SU-DHL-6 (cell line): ENCODE measurements around the gene ADSS1.

Experiments
- H2AFZ ChIP-seq: fragments of 200-600 bp; sonication (generic); 2 replicates; pipeline ENCODE4 v1.6.1; 2014; ENCODE audit warnings: low read depth, mild to moderate bottlenecking, moderate library complexity, mixed read lengths, antibody characterized with exemption, low read length; ENCODE audit not compliant: severe bottlenecking
- H3F3A ChIP-seq: fragments of 200-600 bp; shearing (Covaris generic); 2 replicates; pipeline ENCODE4 v1.6.0; 2016; ENCODE audit warnings: antibody characterized with exemption, mild to moderate bottlenecking; ENCODE audit not compliant: insufficient read depth
- H3K27ac ChIP-seq: fragments of 200-600 bp; sonication (generic); 2 replicates; pipeline ENCODE4 v1.5.1; 2016; ENCODE audit warnings: low read depth, mild to moderate bottlenecking, low read length, moderate library complexity, mixed read lengths
- H3K27me3 ChIP-seq: fragments of 200-600 bp; sonication (generic), shearing (Covaris generic); 2 replicates; pipeline ENCODE4 v1.6.0; 2014; ENCODE audit warnings: mild to moderate bottlenecking, low read length
- H3K36me3 ChIP-seq: fragments of 200-600 bp; sonication (generic); 2 replicates; pipeline ENCODE4 v1.6.1; 2014; ENCODE audit warnings: mild to moderate bottlenecking, low read length, mixed read lengths
- H3K4me2 ChIP-seq: fragments of 300-600, 200-600 bp; shearing (Covaris generic), sonication (generic); 2 replicates; pipeline ENCODE4 v1.6.0; 2014; ENCODE audit warnings: low read length, low read depth, mild to moderate bottlenecking; ENCODE audit not compliant: poor library complexity, severe bottlenecking
- H3K4me3 ChIP-seq: fragments of 200-600 bp; sonication (generic); 2 replicates; pipeline ENCODE4 v1.5.1; 2014; ENCODE audit warnings: antibody characterized with exemption, low read length, mild to moderate bottlenecking, mixed read lengths; ENCODE audit not compliant: insufficient read depth, poor library complexity, severe bottlenecking
- H3K79me2 ChIP-seq: fragments of 200-600 bp; sonication (generic); 2 replicates; pipeline ENCODE4 v1.6.1; 2014; ENCODE audit warnings: mild to moderate bottlenecking, low read length, moderate library complexity; ENCODE audit not compliant: insufficient read depth
- H3K9ac ChIP-seq: fragments of 200-600 bp; sonication (generic); 2 replicates; pipeline ENCODE4 v1.7.0; 2014; ENCODE audit warnings: mild to moderate bottlenecking, low read length
- H3K9me2 ChIP-seq: fragments of 200-600 bp; sonication (generic); replicated peaks from 2 replicates; pipeline ENCODE4 v1.6.1; 2014; ENCODE audit warnings: low read length; ENCODE audit not compliant: insufficient read depth
- H3K9me3 ChIP-seq: fragments of 200-600 bp; sonication (generic); 2 replicates; pipeline ENCODE4 v1.6.1; 2014; ENCODE audit warnings: low read length, mixed read lengths; ENCODE audit not compliant: insufficient read depth
- H4K20me1 ChIP-seq: fragments of 200-600 bp; sonication (generic); 2 replicates; pipeline ENCODE4 v1.6.1; 2014; ENCODE audit warnings: low read depth, mild to moderate bottlenecking, antibody characterized with exemption, low read length, moderate library complexity, mixed read lengths
- EZH2phosphoT487 ChIP-seq: fragments of 200-600 bp; sonication (generic), shearing (Covaris generic); conservative IDR thresholded peaks from 2 replicates; pipeline ENCODE4 v1.6.1; 2018; ENCODE audit warnings: mild to moderate bottlenecking, antibody characterized with exemption, low read length, moderate library complexity, mixed read lengths
- TF ChIP-seq, protein P1 (sequence below): fragments of 200-600 bp; sonication (generic); IDR thresholded peaks from one replicate; pipeline ENCODE4 v1.5.1; 2017; ENCODE audit warnings: antibody characterized with exemption, mild to moderate bottlenecking, low read length, moderate library complexity; ENCODE audit not compliant: insufficient read depth, poor library complexity, severe bottlenecking

ADSS1 gene

DNA sequence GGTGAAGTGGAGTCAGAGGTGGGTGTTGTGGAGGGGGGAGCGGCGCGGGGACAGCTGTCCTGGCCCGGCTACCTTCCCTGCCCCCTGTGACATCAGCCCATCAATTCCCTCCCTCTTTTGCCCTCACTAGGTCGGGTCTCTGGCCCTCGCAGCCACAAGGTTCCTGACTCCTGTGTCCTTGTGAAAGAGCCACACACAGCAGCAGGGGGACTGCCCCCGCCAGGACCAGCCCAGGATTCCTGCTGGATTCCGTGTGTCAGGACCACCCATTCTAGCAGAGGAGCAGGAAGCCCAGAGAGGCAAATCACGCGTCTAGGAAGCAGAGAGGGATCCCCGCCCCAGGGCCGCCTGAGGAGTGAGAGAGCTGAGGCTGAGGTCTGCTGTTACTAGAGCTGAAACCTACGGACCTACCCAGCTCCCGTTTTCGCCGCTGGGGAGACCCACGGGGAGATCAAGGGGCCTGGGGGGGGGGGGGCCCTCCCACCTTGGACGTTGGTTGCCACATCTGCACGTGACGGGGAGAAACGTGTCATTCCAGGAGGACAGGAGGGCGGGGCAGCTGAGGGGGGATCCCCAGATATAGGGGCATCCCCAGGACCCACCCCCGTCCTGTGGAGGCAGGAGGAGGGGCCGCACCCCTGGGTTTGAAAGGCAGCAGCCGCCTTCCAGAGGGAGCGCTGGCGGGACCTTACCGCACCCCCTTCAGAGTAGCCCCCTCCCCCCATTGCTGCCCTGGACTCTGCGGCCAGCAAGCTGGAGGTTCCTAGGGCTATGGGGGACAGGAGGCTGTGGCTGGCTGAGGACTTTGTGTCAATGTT is 47.1 kb upstream of the ADSS1 start:
- Histone ChIP-seq H2AFZ (peak overlapping the region; percentile 87), H3K9me2 (no peaks in the 10 kb centered on the region), H3K79me2 (no peaks in the 10 kb centered on the region), H3F3A (no peaks in the 10 kb centered on the region), H3K36me3 (no peaks in the 10 kb centered on the region), H3K27me3 (no peaks in the 10 kb centered on the region), H3K4me3 (no peak overlapping the region), H3K9me3 (no peaks in the 10 kb centered on the region; the same call in 1 of the 2 replicates), H3K4me2 (peak overlapping the region; percentile 51), H3K27ac (no peak overlapping the region), H3K9ac (peak overlapping the region; percentile 54), H4K20me1 (no peaks in the 10 kb centered on the region)
- TF ChIP-seq, protein P1, sequence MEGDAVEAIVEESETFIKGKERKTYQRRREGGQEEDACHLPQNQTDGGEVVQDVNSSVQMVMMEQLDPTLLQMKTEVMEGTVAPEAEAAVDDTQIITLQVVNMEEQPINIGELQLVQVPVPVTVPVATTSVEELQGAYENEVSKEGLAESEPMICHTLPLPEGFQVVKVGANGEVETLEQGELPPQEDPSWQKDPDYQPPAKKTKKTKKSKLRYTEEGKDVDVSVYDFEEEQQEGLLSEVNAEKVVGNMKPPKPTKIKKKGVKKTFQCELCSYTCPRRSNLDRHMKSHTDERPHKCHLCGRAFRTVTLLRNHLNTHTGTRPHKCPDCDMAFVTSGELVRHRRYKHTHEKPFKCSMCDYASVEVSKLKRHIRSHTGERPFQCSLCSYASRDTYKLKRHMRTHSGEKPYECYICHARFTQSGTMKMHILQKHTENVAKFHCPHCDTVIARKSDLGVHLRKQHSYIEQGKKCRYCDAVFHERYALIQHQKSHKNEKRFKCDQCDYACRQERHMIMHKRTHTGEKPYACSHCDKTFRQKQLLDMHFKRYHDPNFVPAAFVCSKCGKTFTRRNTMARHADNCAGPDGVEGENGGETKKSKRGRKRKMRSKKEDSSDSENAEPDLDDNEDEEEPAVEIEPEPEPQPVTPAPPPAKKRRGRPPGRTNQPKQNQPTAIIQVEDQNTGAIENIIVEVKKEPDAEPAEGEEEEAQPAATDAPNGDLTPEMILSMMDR: no peak
- TF ChIP-seq EZH2phosphoT487: no peak

DNA sequence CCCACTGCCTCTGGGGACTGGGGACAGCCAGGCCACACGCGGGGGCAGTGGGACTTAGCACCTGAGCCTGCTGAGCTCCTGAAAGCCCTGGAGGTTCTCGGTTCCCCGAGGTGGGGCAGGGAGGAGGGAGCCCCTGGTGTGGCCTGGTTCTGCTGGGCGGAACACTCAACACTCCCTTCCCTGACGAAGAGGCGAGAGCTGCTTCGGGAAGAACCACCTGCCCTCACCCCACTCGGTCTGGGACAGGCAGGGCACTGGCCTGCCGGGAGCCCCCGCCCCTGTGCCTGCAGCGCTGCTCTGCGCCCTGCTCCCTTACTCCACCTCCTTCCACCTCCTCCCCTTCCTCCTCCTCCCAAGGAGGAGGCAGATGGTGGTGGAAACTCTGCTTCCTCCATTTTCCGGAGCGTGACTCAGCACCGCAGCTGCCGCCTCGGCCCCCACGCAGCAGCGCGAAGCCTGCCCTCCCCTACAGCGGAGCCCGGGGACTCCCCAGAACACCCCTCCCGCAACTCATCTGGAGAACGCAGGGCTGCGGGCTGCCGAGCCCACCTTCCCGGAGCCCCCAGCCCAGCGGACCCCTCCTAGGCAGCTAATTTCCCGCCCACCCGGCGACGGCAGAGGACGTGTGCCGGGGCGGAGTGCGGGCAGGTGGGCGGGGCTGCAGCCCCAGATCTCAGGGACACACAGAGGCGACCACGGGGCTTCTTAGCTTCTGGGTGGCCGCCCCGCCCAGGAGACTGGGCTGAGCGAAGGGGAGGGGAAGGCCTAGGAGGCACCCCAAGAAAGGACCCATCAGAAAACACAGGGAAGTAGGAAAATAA is 46.3 kb upstream of the ADSS1 start:
- Histone ChIP-seq H3K4me2 (peak overlapping the region; percentile 51), H3K9me3 (no peaks in the 10 kb centered on the region; the same call in 1 of the 2 replicates), H3F3A (no peaks in the 10 kb centered on the region), H3K36me3 (no peaks in the 10 kb centered on the region), H2AFZ (peak overlapping the region; percentile 87), H3K9ac (peak overlapping the region; percentile 54), H4K20me1 (no peaks in the 10 kb centered on the region), H3K79me2 (no peaks in the 10 kb centered on the region), H3K4me3 (peak overlapping the region; percentile 42), H3K27me3 (no peaks in the 10 kb centered on the region), H3K27ac (no peak overlapping the region; the same call in 1 of the 2 replicates), H3K9me2 (no peaks in the 10 kb centered on the region)
- no peak for TF ChIP-seq EZH2phosphoT487
- TF ChIP-seq, protein P1: no peak

DNA sequence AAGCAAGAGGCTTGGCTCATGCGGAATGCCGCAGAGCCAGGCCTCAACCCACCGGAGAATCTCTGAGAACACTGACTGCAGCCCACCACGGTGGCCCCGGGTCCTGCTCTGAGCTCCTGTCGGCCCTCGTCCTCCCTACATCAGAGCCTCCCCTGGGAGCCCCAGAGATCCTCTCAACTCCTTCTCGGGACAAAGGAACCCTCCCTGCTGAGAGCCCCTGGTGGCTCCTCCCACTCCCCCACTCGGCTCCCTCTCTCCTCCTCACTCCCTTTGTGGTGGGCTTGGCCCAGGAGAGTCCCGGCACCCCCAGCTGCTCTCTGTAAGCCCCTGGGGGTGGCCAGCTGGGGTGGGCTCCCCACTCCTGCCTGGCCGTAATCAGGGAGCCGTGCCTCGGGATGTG is 45.7 kb upstream of the ADSS1 start:
- TF ChIP-seq, protein P1: no peak
- TF ChIP-seq EZH2phosphoT487: no peak
- Histone ChIP-seq H4K20me1 (no peaks in the 10 kb centered on the region), H3K4me2 (peak overlapping the region; percentile 51), H3K9ac (peak overlapping the region; percentile 54), H3K9me3 (no peaks in the 10 kb centered on the region; the same call in 1 of the 2 replicates), H3F3A (no peaks in the 10 kb centered on the region), H3K27me3 (no peaks in the 10 kb centered on the region), H3K36me3 (no peaks in the 10 kb centered on the region), H3K4me3 (peak overlapping the region; percentile 42), H3K79me2 (no peaks in the 10 kb centered on the region), H3K9me2 (no peaks in the 10 kb centered on the region), H3K27ac (no peak overlapping the region), H2AFZ (peak overlapping the region; percentile 87)
